Gastrocnemius medialis (tissue), 4 donors: Measurements from ENCODE around the gene INPP5A.

Experiments
- POLR2A ChIP-seq, 2 donors: fragments of 450-650 bp; IDR thresholded peaks; one replicate each; pipeline ENCODE4 v1.6.1; 2017; ENCODE audit warnings: antibody characterized with exemption in 2 of 2, mild to moderate bottlenecking in 2 of 2, moderate library complexity in 2 of 2
- TF ChIP-seq, protein P1 (sequence below), 5 experiments: fragments of 450-650 bp in 3 of 5; fragments of 200-600 bp in 2 of 5; sonication (generic) in 2 of 5; IDR thresholded peaks in 4 of 5; conservative IDR thresholded peaks in 1 of 5; 1 replicate in 4 of 5; 2 replicates in 1 of 5; pipeline ENCODE4 v1.5.1; 2016 to 2019; ENCODE audit warnings: antibody characterized with exemption in 5 of 5, mild to moderate bottlenecking in 3 of 5, moderate library complexity in 3 of 5

DNA sequence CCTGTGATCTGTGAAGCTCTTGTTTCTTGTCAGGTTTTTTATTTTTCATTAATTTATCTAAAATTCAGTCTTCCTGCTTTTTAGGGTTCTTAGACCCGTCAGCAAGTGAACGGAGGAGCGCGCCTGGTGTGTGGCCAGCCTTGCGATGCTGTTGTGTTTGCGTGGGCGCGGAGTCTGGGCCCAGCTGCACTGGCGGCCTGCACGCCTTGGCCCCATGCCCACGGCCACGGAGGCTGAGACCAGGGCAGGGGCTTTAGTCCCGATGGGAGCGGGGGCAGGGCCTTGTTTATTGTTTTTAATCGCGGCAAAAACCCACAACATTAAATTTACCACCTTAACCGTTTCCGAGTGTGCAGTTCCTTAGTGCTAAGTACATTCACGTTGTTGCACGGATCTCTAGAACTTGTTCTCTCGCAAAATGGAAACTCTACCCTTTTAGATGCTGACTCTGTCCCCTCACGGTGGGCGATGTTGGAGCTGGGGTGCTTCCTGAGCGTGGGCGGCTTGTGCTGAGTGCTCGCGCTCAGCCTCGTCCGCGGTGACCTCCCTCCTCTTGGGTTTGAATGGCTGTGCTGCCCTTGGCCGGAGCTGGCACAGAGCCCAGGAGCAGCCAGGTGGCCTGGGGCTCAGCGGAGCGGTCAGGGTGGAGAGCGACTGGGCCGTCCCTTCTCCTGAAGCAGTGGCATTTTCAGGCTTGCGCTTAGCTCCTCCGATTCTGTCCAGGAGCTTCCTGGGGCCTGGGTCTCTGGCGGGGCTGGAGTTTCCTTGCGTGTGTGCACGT, 69.1 kb downstream of the INPP5A start:
- TF ChIP-seq, protein P1, sequence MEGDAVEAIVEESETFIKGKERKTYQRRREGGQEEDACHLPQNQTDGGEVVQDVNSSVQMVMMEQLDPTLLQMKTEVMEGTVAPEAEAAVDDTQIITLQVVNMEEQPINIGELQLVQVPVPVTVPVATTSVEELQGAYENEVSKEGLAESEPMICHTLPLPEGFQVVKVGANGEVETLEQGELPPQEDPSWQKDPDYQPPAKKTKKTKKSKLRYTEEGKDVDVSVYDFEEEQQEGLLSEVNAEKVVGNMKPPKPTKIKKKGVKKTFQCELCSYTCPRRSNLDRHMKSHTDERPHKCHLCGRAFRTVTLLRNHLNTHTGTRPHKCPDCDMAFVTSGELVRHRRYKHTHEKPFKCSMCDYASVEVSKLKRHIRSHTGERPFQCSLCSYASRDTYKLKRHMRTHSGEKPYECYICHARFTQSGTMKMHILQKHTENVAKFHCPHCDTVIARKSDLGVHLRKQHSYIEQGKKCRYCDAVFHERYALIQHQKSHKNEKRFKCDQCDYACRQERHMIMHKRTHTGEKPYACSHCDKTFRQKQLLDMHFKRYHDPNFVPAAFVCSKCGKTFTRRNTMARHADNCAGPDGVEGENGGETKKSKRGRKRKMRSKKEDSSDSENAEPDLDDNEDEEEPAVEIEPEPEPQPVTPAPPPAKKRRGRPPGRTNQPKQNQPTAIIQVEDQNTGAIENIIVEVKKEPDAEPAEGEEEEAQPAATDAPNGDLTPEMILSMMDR (IDR thresholded peaks at IDR 0.05 in 4 of 5, conservative IDR thresholded peaks at IDR 0.05 in 1 of 5), result no peak
- TF ChIP-seq POLR2A (IDR thresholded peaks at IDR 0.05), result no peak
